HEK293 (cell line): ENCODE measurements around the gene PDE6H.

Experiments
- TCF7L2 ChIP-seq: IDR thresholded peaks from 2 replicates; pipeline ENCODE4 v1.6.1; 2011; ENCODE audit warnings: low read depth, mild to moderate bottlenecking, inconsistent platforms, low read length, moderate library complexity, borderline replicate concordance
- YY1 ChIP-seq: fragments of 450-650 bp; formaldehyde crosslinking; IDR thresholded peaks from 2 replicates; pipeline ENCODE4 v1.5.1; 2018; ENCODE audit warnings: missing biosample characterization, missing genetic modification characterization
- ZBTB11 ChIP-seq: fragments of 450-650 bp; formaldehyde crosslinking; conservative IDR thresholded peaks from 2 replicates; pipeline ENCODE4 v1.5.1; 2016; ENCODE audit warnings: low read depth, missing biosample characterization, missing genetic modification characterization
- ZBTB44 ChIP-seq: fragments of 450-650 bp; IDR thresholded peaks from 2 replicates; pipeline ENCODE4 v1.5.1; 2018; ENCODE audit warnings: missing biosample characterization, mild to moderate bottlenecking, missing genetic modification characterization
- ZNF274 ChIP-seq, 2 experiments: fragments of 200-500 bp in 1 of 2; fragments of 450-650 bp in 1 of 2; sonication (Bioruptor generic) in 1 of 2; formaldehyde crosslinking in 1 of 2; IDR thresholded peaks; 2 replicates each; pipeline versions ENCODE4 v1.5.1 to v1.6.1; 2014 to 2016; ENCODE audit warnings: borderline replicate concordance in 1 of 2, inconsistent platforms in 1 of 2, low read length in 1 of 2, missing biosample characterization in 1 of 2, missing genetic modification characterization in 1 of 2
- ZNF76 ChIP-seq: fragments of 450-650 bp; formaldehyde crosslinking; IDR thresholded peaks from 2 replicates; pipeline ENCODE4; 2016; ENCODE audit warnings: low read depth, missing biosample characterization, missing genetic modification characterization, borderline replicate concordance
- ZNF792 ChIP-seq: fragments of 450-650 bp; formaldehyde crosslinking; IDR thresholded peaks from 2 replicates; pipeline ENCODE4 v1.5.1; 2016; ENCODE audit warnings: missing biosample characterization, missing genetic modification characterization
- TF ChIP-seq, protein P1 (sequence below): fragments of 450-650 bp; formaldehyde crosslinking; IDR thresholded peaks from 2 replicates; pipeline ENCODE4 v1.5.1; 2016; ENCODE audit warnings: missing biosample characterization, missing genetic modification characterization
- TF ChIP-seq, protein P2 (sequence below): fragments of 450-650 bp; formaldehyde crosslinking; IDR thresholded peaks from 2 replicates; pipeline ENCODE4 v1.5.1; 2016; ENCODE audit warnings: missing biosample characterization, missing genetic modification characterization
- TF ChIP-seq, protein P3 (sequence below): fragments of 450-650 bp; formaldehyde crosslinking; IDR thresholded peaks from 2 replicates; pipeline ENCODE4 v1.5.1; 2016; ENCODE audit warnings: missing biosample characterization, missing genetic modification characterization

DNA sequence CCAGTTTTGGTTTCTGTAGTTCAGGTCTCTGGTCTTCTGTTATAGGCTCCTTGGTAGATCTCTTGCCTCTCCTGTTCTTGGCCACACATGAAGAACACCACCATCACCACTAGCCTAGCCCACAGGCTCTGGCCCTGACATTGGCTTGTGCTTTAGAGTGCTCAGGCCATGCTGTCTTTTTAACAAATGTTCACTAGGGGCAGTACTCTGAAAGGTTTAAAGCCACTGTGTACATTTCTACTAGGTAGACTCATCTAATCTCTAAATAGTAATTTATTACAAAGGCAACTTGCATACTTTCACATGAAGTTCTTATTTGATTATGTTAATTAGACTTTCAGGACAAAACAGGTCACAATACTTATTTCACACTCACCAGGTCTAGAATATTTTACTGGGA lies 38.3 kb downstream of the PDE6H start:
- TF ChIP-seq, protein P1, sequence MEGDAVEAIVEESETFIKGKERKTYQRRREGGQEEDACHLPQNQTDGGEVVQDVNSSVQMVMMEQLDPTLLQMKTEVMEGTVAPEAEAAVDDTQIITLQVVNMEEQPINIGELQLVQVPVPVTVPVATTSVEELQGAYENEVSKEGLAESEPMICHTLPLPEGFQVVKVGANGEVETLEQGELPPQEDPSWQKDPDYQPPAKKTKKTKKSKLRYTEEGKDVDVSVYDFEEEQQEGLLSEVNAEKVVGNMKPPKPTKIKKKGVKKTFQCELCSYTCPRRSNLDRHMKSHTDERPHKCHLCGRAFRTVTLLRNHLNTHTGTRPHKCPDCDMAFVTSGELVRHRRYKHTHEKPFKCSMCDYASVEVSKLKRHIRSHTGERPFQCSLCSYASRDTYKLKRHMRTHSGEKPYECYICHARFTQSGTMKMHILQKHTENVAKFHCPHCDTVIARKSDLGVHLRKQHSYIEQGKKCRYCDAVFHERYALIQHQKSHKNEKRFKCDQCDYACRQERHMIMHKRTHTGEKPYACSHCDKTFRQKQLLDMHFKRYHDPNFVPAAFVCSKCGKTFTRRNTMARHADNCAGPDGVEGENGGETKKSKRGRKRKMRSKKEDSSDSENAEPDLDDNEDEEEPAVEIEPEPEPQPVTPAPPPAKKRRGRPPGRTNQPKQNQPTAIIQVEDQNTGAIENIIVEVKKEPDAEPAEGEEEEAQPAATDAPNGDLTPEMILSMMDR (tag by site-specific recombination): no peak
- TF ChIP-seq YY1 (no peak), ZNF792 (tag by site-specific recombination) (no peak), ZNF76 (tag by site-specific recombination) (no peak), TCF7L2 (no peak), ZNF274 (IDR thresholded peaks at IDR 0.05; ENCODE audit: low read length) (no peak), ZNF274 (tag by site-specific recombination; IDR thresholded peaks at IDR 0.05; ENCODE audit: borderline replicate concordance) (no peak), ZBTB44 (tag by site-specific recombination) (no peak), ZBTB11 (tag by site-specific recombination) (no peak)
- TF ChIP-seq, protein P2, sequence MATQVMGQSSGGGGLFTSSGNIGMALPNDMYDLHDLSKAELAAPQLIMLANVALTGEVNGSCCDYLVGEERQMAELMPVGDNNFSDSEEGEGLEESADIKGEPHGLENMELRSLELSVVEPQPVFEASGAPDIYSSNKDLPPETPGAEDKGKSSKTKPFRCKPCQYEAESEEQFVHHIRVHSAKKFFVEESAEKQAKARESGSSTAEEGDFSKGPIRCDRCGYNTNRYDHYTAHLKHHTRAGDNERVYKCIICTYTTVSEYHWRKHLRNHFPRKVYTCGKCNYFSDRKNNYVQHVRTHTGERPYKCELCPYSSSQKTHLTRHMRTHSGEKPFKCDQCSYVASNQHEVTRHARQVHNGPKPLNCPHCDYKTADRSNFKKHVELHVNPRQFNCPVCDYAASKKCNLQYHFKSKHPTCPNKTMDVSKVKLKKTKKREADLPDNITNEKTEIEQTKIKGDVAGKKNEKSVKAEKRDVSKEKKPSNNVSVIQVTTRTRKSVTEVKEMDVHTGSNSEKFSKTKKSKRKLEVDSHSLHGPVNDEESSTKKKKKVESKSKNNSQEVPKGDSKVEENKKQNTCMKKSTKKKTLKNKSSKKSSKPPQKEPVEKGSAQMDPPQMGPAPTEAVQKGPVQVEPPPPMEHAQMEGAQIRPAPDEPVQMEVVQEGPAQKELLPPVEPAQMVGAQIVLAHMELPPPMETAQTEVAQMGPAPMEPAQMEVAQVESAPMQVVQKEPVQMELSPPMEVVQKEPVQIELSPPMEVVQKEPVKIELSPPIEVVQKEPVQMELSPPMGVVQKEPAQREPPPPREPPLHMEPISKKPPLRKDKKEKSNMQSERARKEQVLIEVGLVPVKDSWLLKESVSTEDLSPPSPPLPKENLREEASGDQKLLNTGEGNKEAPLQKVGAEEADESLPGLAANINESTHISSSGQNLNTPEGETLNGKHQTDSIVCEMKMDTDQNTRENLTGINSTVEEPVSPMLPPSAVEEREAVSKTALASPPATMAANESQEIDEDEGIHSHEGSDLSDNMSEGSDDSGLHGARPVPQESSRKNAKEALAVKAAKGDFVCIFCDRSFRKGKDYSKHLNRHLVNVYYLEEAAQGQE (tag by site-specific recombination): no peak
- TF ChIP-seq, protein P3, sequence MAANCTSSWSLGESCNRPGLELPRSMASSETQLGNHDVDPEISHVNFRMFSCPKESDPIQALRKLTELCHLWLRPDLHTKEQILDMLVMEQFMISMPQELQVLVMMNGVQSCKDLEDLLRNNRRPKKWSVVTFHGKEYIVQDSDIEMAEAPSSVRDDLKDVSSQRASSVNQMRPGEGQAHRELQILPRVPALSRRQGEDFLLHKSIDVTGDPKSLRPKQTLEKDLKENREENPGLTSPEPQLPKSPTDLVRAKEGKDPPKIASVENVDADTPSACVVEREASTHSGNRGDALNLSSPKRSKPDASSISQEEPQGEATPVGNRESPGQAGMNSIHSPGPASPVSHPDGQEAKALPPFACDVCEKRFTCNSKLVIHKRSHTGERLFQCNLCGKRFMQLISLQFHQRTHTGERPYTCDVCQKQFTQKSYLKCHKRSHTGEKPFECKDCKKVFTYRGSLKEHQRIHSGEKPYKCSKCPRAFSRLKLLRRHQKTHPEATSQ (tag by site-specific recombination): no peak
